PFSK-1 (cell line): ENCODE data around the gene CRKL.

ENCODE experiments used
- FOXP2 ChIP-seq: optimal IDR thresholded peaks from 2 replicates; pipeline ENCODE3; 2011; ENCODE audit warnings: borderline replicate concordance, control low read depth, inconsistent platforms; ENCODE audit not compliant: insufficient read depth; ENCODE audit errors: extremely low read length, extremely low read depth
- POLR2AphosphoS5 ChIP-seq: IDR thresholded peaks from 2 replicates; pipeline ENCODE4 v1.6.1; 2012; ENCODE audit warnings: low read depth, mild to moderate bottlenecking, control low read depth, low read length, moderate library complexity
- REST ChIP-seq, 2 experiments: IDR thresholded peaks; 2 replicates each; pipeline versions ENCODE4 v1.6.1 to v1.8.0; 2011 to 2012; ENCODE audit warnings: low read depth in 2 of 2, low read length in 2 of 2, control low read depth in 1 of 2, inconsistent platforms in 1 of 2, mild to moderate bottlenecking in 1 of 2, moderate library complexity in 1 of 2; ENCODE audit not compliant: insufficient read depth in 1 of 2
- SIN3A ChIP-seq: IDR thresholded peaks from 2 replicates; pipeline ENCODE4 v1.6.1; 2012; ENCODE audit warnings: mild to moderate bottlenecking, low read length, moderate library complexity, borderline replicate concordance; ENCODE audit not compliant: insufficient read depth
- TAF1 ChIP-seq: IDR thresholded peaks from 2 replicates; pipeline ENCODE4 v1.6.1; 2012; ENCODE audit warnings: low read length, control low read depth, borderline replicate concordance; ENCODE audit not compliant: insufficient read depth

The CRKL gene

GRCh38 chr22:20946991-20947390 lies 29.8 kb downstream of the CRKL start:
- TF ChIP-seq FOXP2 (no peak), TAF1 (no peak), POLR2AphosphoS5 (no peak), REST (IDR thresholded peaks at IDR 0.05; ENCODE audit: insufficient read depth in 1 of 2, low read depth in 2 of 2, low read length in 2 of 2) (no peak), SIN3A (no peak)

- TF ChIP-seq POLR2AphosphoS5 (no peak), FOXP2 (no peak), REST (IDR thresholded peaks at IDR 0.05; ENCODE audit: insufficient read depth in 1 of 2, low read depth in 2 of 2, low read length in 2 of 2) (no peak), TAF1 (no peak), SIN3A (no peak)
Measured at GRCh38 chr22:20948450-20948849, 31.2 kb downstream of the CRKL start.

GRCh38 chr22:20948989-20949388 lies 31.8 kb downstream of the CRKL start:
- no peak for TF ChIP-seq REST (IDR thresholded peaks at IDR 0.05; ENCODE audit: insufficient read depth in 1 of 2, low read depth in 2 of 2, low read length in 2 of 2)
- no peak for TF ChIP-seq FOXP2
- no peak for TF ChIP-seq TAF1
- TF ChIP-seq POLR2AphosphoS5: no peak
- TF ChIP-seq SIN3A: no peak

- TF ChIP-seq REST (IDR thresholded peaks at IDR 0.05; ENCODE audit: insufficient read depth in 1 of 2, low read depth in 2 of 2, low read length in 2 of 2) (no peak), POLR2AphosphoS5 (no peak), SIN3A (no peak), TAF1 (no peak), FOXP2 (no peak)
Measured at GRCh38 chr22:20949698-20950183, 32.5 kb downstream of the CRKL start.
